ENCODE measurements around the gene FOXA2.

- TF ChIP-seq EZH2 (IDR thresholded peaks at IDR 0.05; ENCODE audit: borderline replicate concordance, low read length) = no peak
- TF ChIP-seq CTCF (IDR thresholded peaks at IDR 0.05; ENCODE audit: low read length) = no peak
Measured at GRCh38 chr20:22554391-22554790, 30.0 kb downstream of the FOXA2 start.
